Stimulated activated CD8-positive, alpha-beta memory T cell treated with anti-CD3 and anti-CD28 coated beads, Interleukin-7, amount 100 ng/mL, for 48 hours (primary cell): ENCODE data around the gene LRRN2.

ENCODE experiments used
- DNase-seq, 2 donors: peaks; one replicate each; pipeline ENCODE4 v3.0.0-alpha.2; 2020; ENCODE audit warnings: low read depth in 1 of 2; ENCODE audit errors: extremely low read depth in 1 of 2

LRRN2 gene

DNA sequence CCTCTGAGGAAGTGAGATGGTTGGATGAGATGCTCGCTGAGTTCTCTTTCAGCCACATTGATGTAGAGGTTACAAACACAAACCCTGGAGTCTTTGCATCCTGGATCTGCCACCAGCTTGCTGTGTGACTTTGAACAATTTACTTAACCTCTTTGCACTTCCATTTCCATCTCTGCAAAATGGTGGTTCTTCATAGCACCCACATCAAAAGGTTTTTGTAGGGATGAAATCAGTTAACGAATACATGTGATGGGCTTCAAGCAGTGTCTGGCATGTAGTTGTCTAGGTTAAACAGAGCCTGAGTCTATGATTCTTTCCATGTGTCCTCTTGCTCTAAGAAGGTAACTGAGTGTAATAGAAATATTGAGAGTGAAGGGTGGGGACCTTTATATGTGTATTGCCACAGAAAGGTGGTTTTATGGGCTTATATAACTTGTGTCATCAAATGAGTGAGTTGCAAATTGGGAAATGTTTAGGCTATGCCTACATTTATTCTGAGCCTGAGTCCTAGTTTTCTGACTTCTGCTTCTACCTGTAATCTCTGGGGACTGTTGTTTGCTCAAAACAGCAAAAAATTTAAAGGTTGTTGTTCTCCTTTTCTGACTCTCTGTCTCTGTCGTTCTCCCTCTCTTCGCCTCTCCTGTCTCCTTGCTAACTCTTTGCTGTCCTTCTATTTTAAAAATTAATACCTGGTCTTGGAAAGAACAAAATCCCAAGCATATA, 27.3 kb upstream of the LRRN2 start:
- no peak for DNase-seq

GRCh38 chr1:204711947-204712701, 26.6 kb upstream of the LRRN2 start:
- DNase-seq, result no peak

DNA sequence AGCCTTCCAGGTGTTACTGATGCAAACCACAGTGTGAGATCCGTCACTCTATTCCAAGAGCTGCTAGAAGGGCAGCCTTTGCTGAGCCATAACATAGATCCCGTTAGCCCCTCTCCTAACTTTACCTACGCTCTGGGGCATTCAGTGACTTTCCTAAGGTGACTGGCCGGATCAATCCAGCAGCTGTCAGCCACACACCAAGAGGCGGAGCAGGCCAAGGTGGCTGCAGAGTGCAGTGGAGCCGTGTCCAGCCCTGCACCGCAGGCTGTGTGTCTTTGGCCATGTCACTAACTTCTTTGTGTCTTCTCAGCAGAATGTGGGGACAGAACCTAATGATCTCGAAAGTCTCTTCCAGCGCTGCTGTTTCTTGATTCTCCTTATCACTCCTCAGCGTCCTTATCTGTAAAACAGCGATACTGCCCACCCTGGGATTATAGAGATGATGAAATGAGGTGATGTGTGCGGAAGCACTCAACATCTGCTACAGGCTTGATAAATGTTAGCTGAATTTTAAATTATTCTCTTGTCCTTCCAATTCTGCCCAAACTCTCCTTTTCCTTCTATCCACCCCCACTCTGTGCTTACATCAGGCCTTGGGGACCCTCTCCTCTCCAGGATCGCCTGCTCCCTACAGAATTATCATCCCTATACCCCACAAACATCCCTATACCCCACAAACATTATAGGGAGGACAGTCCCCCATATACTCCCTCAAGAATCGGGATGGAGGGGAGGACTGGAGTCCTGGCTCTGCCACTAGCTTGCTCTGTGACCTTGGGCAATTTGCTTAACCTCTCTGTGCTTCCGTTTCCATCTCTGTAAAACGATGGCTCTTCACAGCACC, 25.8 kb upstream of the LRRN2 start:
- DNase-seq, result no peak

DNA sequence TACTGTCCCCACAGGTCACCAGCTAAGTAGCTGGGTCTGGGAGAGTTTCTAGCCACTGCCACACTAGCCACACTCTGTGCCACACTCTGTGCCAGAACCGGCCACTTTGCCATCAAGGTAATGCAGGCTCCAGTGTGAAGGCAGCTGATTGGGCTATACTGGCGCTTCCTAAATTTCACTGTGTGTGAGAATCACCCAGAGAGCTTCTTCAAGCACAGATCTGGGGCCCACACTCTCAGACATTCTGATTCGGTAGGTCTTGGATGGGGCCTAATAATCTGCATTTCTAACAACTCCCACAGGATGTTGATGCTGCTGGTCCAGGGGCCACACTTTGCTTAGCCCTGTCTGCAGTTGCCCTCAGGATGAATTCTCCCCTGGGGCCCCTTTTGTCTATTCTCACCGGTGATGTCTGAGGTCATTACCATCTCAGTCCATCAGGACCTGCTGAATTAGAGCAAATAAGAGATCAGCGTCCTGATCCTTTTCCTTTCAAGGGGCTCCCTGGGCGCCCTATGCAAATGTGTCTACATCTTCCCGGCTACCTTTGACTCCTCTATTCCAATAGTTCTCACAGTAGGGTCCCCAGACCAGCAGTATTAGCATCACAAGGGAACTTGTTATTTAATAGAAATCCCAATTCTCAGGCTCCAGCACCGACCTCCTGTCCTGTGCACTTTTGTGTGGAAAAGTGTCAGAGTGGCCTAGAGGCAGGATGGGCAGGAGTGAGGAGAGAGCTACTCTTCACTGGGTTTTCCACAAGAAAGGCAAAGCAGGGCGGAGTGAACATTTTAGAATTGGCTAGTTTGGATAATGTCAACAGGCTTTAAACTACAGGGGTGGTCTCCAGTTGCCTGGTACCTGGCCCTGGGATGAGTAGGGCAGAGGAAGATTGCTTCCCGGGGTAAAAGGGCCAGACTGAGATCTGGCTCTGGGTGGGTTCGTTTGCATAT, 24.7 kb upstream of the LRRN2 start:
- no peak for DNase-seq

DNA sequence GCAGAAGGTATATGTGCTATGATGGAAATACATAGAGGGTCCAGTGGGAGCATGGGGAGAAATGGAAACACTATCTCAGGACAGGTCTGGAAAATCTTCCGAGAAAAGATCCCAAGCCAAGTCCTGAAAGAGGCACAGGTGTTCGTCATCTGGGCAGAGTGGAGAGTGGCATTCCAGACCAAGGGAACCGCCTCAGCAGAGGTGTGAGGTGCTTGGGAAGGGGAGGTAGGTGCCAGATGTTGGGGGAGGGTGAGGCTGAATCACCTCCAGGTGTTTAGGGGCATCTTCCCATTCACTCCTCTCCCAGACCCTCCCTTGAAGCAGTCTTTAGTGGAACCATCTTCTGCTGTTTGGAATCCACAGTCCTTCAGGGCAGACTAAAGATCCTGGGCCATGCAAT, 23.5 kb upstream of the LRRN2 start:
- DNase-seq, result no peak

DNA sequence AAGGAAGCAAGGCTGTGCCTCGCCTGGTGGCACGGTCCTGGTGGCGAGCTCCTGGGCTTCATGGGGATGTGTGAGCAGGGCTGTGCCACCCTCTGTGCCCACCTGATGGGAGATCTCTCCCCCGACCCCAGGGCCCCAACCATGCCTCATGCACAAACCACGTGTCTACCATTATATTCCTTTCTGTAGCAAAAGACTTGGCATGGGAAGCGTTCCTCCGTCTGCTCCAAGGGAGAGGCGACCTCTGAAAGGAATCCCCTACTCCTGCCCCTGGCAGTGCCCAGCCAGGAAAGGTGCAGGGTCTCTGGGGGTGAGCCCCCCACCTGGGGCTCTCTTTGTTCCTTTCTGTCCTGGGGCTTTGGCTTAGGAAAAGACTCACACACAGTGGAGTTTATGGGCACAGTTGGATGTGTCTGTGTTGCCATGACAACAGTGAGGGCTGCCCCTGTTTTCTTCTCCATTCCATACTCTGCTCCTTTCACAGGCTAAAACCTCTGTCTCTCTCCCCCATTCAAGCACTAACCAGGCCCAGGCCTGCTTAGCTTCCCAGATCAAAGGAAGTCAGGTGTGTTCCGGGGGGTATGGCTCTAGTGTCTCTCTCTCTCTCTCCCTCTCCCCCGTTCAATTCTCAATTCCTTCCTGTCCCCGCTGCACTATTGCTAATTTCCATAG, 21.4 kb upstream of the LRRN2 start:
- no peak for DNase-seq

GRCh38 chr1:204705888-204706837, 20.6 kb upstream of the LRRN2 start:
- DNase-seq, result no peak

DNA sequence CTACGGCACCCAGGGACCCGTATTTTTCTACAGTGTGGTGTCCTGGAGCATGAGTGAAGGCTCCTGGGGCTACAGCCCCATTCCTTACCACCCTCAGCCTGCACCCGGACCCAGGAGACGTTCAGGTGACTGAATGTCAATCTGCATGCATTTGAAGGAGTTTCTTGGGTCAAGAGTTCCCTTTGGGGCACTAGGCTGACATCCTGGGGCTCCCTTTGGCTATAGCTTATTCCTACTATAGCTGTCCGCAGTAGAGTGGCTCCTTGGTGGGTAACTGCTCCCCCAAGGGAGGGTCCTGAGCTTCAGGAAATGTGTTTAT, 19.9 kb upstream of the LRRN2 start:
- DNase-seq, result no peak

GRCh38 chr1:204704794-204705492, 19.4 kb upstream of the LRRN2 start:
- no peak for DNase-seq

DNA sequence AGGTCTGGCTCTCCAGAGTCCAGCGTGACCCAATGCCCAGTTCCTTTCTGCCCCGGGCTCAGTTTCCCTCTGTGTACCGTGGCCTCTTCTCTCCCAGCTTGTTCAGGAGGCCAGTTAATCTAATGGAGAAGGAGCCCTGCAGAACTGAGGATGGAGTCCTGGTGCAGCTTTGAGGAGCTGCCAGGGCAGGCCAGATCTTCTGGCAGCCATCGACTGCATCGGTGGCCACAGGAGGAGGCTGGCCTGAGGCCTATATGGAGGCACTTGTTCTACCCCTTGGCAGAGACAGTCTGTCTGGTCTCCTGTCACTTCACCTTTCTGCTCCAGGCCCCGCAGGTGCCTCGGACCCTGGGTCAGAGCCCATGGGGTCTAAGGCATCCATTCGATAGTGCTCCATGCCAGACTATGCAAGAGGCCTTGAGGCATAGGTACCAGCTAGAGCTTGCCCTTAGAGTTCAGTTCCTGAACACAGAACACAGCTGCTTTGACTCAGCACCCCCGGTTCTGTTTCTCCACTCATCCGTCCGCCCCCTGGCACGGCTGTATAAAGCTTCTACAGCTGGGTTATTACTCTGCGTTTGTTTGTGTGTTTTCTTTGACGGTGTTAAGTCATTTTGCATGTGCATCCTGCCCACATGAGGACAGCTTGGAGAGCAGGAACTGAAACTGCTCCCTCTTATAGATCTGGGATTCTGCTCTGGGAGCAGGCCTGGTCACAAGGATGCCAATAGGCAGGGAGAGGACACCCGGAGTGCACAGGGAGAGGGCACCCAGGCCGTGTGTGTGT, 18.5 kb upstream of the LRRN2 start:
- no peak for DNase-seq

- DNase-seq, result no peak
Measured at GRCh38 chr1:204703268-204703664, 17.7 kb upstream of the LRRN2 start.

DNA sequence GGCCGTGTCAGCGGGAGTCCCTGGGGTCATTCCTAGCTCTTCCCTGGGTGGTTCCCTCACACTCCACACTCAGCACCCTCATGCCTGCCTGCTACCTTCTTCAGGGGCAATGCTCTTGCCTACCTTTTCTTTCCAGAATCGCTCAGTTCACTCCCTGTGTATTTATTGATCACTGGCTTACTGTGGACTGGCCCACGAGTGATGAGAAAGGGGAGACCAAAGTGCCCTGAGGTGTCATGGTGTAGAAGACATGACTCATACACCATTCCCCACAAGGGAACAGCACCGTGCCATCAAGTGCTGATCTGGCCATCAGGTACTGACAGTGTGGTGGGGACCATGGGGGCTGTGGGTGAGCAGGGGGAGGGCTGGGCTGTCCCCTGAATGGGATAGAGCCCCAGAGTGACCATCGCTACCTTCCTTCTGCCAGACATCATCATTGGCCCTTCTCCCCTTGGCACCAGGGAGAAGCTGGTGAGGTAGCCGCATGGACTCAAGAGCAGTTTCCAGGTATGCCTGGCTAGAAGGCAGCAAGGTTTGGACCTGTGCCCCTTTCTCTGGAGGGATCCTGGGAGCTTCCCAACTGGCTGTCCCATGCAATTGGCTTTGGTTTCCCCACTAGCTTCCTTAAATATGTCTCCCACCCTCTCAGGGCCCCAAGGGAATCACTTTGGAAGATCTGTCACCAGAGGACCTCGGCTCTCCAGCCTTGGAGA, 17.2 kb upstream of the LRRN2 start:
- no peak for DNase-seq

GRCh38 chr1:204701229-204701628, 15.7 kb upstream of the LRRN2 start:
- no peak for DNase-seq

DNA sequence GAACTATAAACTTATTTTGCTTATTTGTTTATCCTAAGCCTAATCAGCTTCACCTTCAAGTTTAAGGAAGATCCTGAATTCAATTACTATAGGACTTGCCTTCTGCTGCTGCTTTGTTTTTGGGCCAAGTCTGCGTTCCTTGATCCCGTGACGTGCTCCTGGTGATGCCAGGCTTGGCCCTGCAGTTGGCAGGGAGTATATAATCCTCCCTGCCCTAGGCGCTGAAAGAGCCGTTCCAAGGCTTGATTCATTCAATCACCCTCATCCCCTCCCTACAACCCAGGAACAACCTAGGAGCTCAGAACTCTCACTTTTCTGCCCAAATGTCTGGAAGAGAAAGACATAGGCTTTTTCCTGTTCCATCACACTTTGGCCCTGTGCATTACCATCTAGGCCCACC, 12.4 kb upstream of the LRRN2 start:
- DNase-seq, result no peak

DNA sequence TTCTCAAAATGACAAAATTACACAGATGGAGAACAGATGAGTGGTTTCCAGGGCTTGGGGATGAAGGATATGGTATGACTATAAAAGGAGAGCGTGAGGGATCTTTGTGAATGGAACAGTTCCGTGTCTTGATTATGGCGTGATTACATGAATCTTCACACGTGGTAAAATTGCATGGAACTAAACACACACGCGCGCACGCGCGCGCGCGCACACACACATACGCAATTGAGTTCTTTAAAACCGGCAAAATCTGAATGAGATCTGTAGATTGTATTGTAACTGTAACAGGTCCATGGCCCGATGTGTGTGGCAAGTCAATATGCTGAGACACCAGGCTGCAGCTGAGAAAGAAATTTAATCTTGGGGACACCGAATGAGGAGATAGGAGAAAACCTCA, 11.1 kb upstream of the LRRN2 start:
- DNase-seq, result no peak

DNA sequence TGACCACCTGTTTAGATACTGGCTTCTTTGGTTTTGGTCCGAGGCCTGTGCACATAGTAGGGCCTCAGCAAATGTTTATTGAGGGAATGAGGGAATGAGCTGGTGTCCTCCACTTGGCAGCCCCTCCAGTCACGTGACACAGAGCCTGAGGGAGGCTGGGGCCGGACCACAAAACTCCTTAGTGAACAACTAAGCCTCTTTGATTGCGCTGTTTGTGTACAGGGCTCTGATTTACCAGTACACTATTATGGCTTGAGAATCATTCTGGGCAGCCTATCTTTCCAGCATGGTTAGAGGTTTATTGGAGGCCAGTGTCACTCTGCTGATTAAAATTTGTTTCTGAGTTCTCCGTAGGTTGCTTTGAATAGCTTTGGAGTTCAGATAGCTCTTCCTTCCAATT, 10.2 kb upstream of the LRRN2 start:
- no peak for DNase-seq

DNA sequence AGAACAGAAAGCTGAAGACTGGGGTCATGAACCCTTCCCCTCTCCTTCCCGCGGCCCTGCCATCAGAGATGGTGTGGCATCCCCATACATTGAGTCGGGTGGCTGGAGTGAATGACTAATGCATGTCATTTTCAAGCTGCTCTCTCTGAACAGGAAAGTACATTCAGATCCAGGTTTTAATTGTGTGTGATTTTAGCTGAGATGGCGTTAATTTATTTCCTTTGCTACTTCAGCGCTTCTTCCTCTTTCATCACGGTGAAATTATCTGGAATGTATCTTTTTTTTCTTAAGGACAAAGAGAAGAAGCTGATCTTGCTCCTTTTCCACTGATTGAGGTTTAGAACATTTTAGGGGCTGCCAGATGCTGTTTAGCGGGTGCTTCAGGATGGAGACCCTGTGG, 8.6 kb upstream of the LRRN2 start:
- no peak for DNase-seq
